ENCODE data around the gene RBM39. TPM values are rescaled to one million over a fixed set of nuclear protein-coding genes. Genes with fewer than 3 reads are reported as not detected.
"Not testable (repeated sequence)": the region's sequence is repeated elsewhere in the genome, so short reads cannot be mapped to it uniquely, and the experiment has no call there.

Gene RBM39
- polyA plus RNA-seq, 1 of the 3 experiments (the other 2 are of a cell fraction), result 68.4 TPM

DNA sequence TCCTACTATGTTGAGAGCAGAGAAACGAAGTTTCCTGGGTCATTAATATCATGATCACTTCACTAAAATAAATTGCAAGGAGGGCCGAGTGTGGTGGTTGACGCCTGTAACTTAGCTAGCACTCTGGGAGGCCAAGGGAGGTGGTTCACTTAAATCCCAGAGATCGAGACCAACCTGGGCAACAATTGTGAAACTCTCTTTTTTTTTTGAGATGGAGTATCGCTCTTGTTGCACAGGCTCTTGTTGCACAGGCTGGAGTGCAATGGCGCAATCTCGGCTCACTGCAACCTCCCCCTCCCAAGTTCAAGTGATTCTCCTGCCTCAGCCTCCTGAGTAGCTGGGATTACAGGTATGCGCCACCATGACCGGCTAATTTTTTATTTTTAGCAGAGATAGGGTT, 28.9 kb downstream of the RBM39 start:
- not testable (repeated sequence) for H3K4me2 ChIP-seq; H2AFZ ChIP-seq (ENCODE audit: low read depth); H3K9ac ChIP-seq; H3K9me3 ChIP-seq; H3K27ac ChIP-seq (ENCODE audit: low read depth in 2 of 2, low read length in 1 of 2); H3K4me3 ChIP-seq (ENCODE audit: low read depth in 2 of 2, low read length in 1 of 2); H3K9me2 ChIP-seq; H3K27me3 ChIP-seq (ENCODE audit: insufficient read depth); DNase-seq
- H3K36me3 ChIP-seq (replicated peaks in 1 of 2; ENCODE audit: control insufficient read depth in 1 of 2, insufficient read depth in 2 of 2, low read length in 1 of 2), result peaks cover 90 to 100% of the 10 kb centered on the region in 2 experiments
- peaks cover 87% of the 10 kb centered on the region for H4K20me1 ChIP-seq (ENCODE audit: insufficient read depth)
- ChIA-PET POLR2A (interaction anchor here (1.1 kb wide), 1 partner anchor 29 kb away, joined by 3 read pairs; the partner anchor contains the start of gene RBM39), CTCF (interaction anchor here (4.3 kb wide), 1 partner anchor 13 kb away, joined by 18 read pairs; the partner anchor contains the start of genes NFS1 and ROMO1)
- peaks cover 83% of the 10 kb centered on the region for H3F3A ChIP-seq (replicated peaks; ENCODE audit: insufficient read depth)
- H3K79me2 ChIP-seq (ENCODE audit: insufficient read depth), result peaks cover 97% of the 10 kb centered on the region
- H3K4me1 ChIP-seq (ENCODE audit: control insufficient read depth in 1 of 2, insufficient read depth in 2 of 2, low read depth in 1 of 2, low read length in 1 of 2), result peaks cover 0 to 21% of the 10 kb centered on the region in 2 experiments; a peak in 3 of 4 replicates
- 94% methylated on average over 9 of the region's 9 CpGs for WGBS (ENCODE audit: low lambda C conversion rate)

DNA sequence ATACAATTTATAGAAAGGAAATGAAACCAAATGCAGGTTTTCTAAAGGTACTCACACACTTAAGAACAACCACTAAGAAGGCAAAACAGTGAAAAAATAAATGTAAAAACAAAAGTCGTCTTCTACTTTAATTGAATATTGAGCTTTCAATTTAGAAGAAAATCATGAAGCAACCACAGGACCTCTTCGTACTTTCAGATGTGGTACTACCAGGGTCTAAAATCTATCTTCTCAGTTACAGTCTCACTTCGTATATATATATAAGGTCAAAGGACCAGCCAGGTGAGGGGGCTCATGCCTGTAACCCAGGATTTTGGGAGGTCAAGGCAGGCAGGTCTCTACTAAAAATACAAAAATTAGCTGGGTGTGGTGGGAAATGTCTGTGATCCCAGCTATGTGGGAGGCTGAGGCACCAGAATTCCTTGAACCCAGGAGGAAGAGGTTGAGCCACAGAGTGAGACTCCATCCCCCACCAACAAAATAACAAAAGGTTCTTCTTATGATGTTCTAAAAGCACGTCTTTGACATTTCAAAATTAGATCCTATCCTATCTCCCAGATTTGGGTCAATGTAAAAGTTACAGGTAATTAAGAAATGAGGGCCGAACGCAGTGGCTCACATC, 30.4 kb downstream of the RBM39 start:
- H4K20me1 ChIP-seq (ENCODE audit: insufficient read depth), result peaks cover 85% of the 10 kb centered on the region
- no peak for DNase-seq
- no peak overlapping the region for H2AFZ ChIP-seq (ENCODE audit: low read depth)
- no peak overlapping the region for H3K9ac ChIP-seq
- H3K79me2 ChIP-seq (ENCODE audit: insufficient read depth), result peaks cover 96% of the 10 kb centered on the region
- H3K9me2 ChIP-seq, result no peaks in the 10 kb centered on the region
- POLR2A ChIA-PET, result interaction anchor here (1.2 kb wide), 1 partner anchor 8 kb away, joined by 3 read pairs; no protein-coding TSS in a partner anchor
- no peak overlapping the region; a peak in 1 of 4 replicates for H3K27ac ChIP-seq (ENCODE audit: low read depth in 2 of 2, low read length in 1 of 2)
- no peaks in the 10 kb centered on the region for H3K27me3 ChIP-seq (ENCODE audit: insufficient read depth)
- H3K4me3 ChIP-seq (ENCODE audit: low read depth in 2 of 2, low read length in 1 of 2), result no peak overlapping the region
- H3K4me2 ChIP-seq, result no peak overlapping the region
- 96% methylated on average over 6 of the region's 6 CpGs for WGBS (ENCODE audit: low lambda C conversion rate)
- H3F3A ChIP-seq (replicated peaks; ENCODE audit: insufficient read depth), result peaks cover 90% of the 10 kb centered on the region
- H3K9me3 ChIP-seq, result no peaks in the 10 kb centered on the region
- peaks cover 0 to 21% of the 10 kb centered on the region in 2 experiments; a peak in 3 of 4 replicates for H3K4me1 ChIP-seq (ENCODE audit: control insufficient read depth in 1 of 2, insufficient read depth in 2 of 2, low read depth in 1 of 2, low read length in 1 of 2)
- CTCF ChIA-PET, result interaction anchor here (0.7 to 4.3 kb wide), 4 partner anchors 12 to 30 kb away, joined by 3 to 18 read pairs (median 4); partner anchors contain the start of genes NFS1, RBM39 and ROMO1
- TF ChIP-seq, protein P1, sequence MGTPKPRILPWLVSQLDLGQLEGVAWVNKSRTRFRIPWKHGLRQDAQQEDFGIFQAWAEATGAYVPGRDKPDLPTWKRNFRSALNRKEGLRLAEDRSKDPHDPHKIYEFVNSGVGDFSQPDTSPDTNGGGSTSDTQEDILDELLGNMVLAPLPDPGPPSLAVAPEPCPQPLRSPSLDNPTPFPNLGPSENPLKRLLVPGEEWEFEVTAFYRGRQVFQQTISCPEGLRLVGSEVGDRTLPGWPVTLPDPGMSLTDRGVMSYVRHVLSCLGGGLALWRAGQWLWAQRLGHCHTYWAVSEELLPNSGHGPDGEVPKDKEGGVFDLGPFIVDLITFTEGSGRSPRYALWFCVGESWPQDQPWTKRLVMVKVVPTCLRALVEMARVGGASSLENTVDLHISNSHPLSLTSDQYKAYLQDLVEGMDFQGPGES (IDR thresholded peaks at IDR 0.05; ENCODE audit: low read depth, low read length), result no peak
- no peak for TF ChIP-seq RFX5 (IDR thresholded peaks at IDR 0.05; ENCODE audit: low read length)
- no peak for TF ChIP-seq RCOR1 (IDR thresholded peaks at IDR 0.05; ENCODE audit: low read length)
- no peak for TF ChIP-seq JUND (IDR thresholded peaks at IDR 0.05)
- peaks cover 93 to 100% of the 10 kb centered on the region in 2 experiments for H3K36me3 ChIP-seq (replicated peaks in 1 of 2; ENCODE audit: control insufficient read depth in 1 of 2, insufficient read depth in 2 of 2, low read length in 1 of 2)

GRCh38 chr20:35710884-35711587, 31.0 kb downstream of the RBM39 start:
- 87% methylated on average over 6 of the region's 6 CpGs for WGBS (ENCODE audit: low lambda C conversion rate)

More at GRCh38 chr20:35710884-35711587, 31.0 kb downstream of the RBM39 start:
- H3K4me1 ChIP-seq (ENCODE audit: control insufficient read depth in 1 of 2, insufficient read depth in 2 of 2, low read depth in 1 of 2, low read length in 1 of 2), result peaks cover 0 to 21% of the 10 kb centered on the region in 2 experiments; a peak in 3 of 4 replicates
- H2AFZ ChIP-seq (ENCODE audit: low read depth), result no peak overlapping the region
- peaks cover 93 to 100% of the 10 kb centered on the region in 2 experiments for H3K36me3 ChIP-seq (replicated peaks in 1 of 2; ENCODE audit: control insufficient read depth in 1 of 2, insufficient read depth in 2 of 2, low read length in 1 of 2)
- no peak overlapping the region for H3K4me2 ChIP-seq
- no peak for DNase-seq
- no peaks in the 10 kb centered on the region for H3K9me2 ChIP-seq
- H3K79me2 ChIP-seq (ENCODE audit: insufficient read depth), result peaks cover 96% of the 10 kb centered on the region
- peaks cover 91% of the 10 kb centered on the region for H3F3A ChIP-seq (replicated peaks; ENCODE audit: insufficient read depth)
- no peak overlapping the region for H3K4me3 ChIP-seq (ENCODE audit: low read depth in 2 of 2, low read length in 1 of 2)
- POLR2A ChIA-PET, result interaction anchor here (1.2 kb wide), 1 partner anchor 9 kb away, joined by 3 read pairs; no protein-coding TSS in a partner anchor
- no peaks in the 10 kb centered on the region for H3K9me3 ChIP-seq
- no peaks in the 10 kb centered on the region for H3K27me3 ChIP-seq (ENCODE audit: insufficient read depth)
- peak overlapping the region in 1 of 2 experiments; percentile 42; a peak in 1 of 4 replicates for H3K27ac ChIP-seq (ENCODE audit: low read depth in 2 of 2, low read length in 1 of 2)
- H3K9ac ChIP-seq, result no peak overlapping the region
- no peak for TF ChIP-seq GATA2 (CRISPR knock-in tag; IDR thresholded peaks at IDR 0.05)
- H4K20me1 ChIP-seq (ENCODE audit: insufficient read depth), result peaks cover 85% of the 10 kb centered on the region
- CTCF ChIA-PET, result interaction anchor here (1.0 to 4.3 kb wide), 3 partner anchors 11 to 31 kb away, joined by 3 to 18 read pairs (median 4); partner anchors contain the start of genes NFS1, RBM39 and ROMO1

Data from SK-N-SH (cell line).